CD4-positive, alpha-beta T cell (primary cell): Measurements from ENCODE around the gene CLEC9A. TPM values are rescaled to one million over a fixed set of nuclear protein-coding genes. Genes with fewer than 3 reads are reported as not detected.

ENCODE experiments used
- ATAC-seq: fragments of 200-7000 bp; cut with Tn5 transposase; one replicate; pipeline ENCODE4 v1.10.0; 2022; ENCODE audit warnings: mild to moderate bottlenecking; ENCODE audit not compliant: poor library complexity
- CTCF ChIA-PET: fragments of 350-600 bp; sonication (Branson Sonifier 250); formaldehyde crosslinking; loops from one replicate; lab custom pipeline; 2021; ENCODE audit warnings: antibody characterized with exemption, inconsistent platforms; lab: Charles Lee
- POLR2A ChIA-PET: fragments of 350-600 bp; sonication (Branson Sonifier 250); formaldehyde crosslinking; loops from one replicate; lab custom pipeline; 2021; ENCODE audit warnings: antibody characterized with exemption, inconsistent platforms; lab: Charles Lee
- DNase-seq, 14 experiments: peaks; one replicate each; pipeline ENCODE4 v3.0.0-alpha.2; 2013 to 2020; ENCODE audit warnings: mixed read lengths in 2 of 14
- H3K27ac ChIP-seq, 2 donors: one replicate each; pipeline versions ENCODE4 v1.5.1 to v1.7.0; 2013; ENCODE audit warnings: low read length in 2 of 2, low read depth in 1 of 2, mild to moderate bottlenecking in 1 of 2
- H3K27me3 ChIP-seq, 2 experiments: 1 replicate in 1 of 2; 2 replicates in 1 of 2; pipeline versions ENCODE4 v1.6.1 to v1.7.0; 2013; ENCODE audit warnings: low read length in 2 of 2, control low read depth in 1 of 2, mild to moderate bottlenecking in 1 of 2, moderate library complexity in 1 of 2; ENCODE audit not compliant: insufficient read depth in 2 of 2, control insufficient read depth in 1 of 2
- H3K36me3 ChIP-seq: one replicate; pipeline ENCODE4 v1.6.1; 2013; ENCODE audit warnings: low read length, control low read depth; ENCODE audit not compliant: insufficient read depth
- H3K4me1 ChIP-seq: one replicate; pipeline ENCODE4 v1.6.1; 2013; ENCODE audit warnings: low read length, control low read depth; ENCODE audit not compliant: insufficient read depth
- H3K4me3 ChIP-seq: one replicate; pipeline ENCODE4 v1.5.1; 2013; ENCODE audit warnings: mild to moderate bottlenecking, low read length, moderate library complexity
- H3K9me3 ChIP-seq, 2 experiments: 1 replicate in 1 of 2; 2 replicates in 1 of 2; pipeline versions ENCODE4 v1.6.1 to v1.7.0; 2013; ENCODE audit warnings: low read length in 2 of 2, mild to moderate bottlenecking in 2 of 2, control low read depth in 1 of 2, moderate library complexity in 1 of 2; ENCODE audit not compliant: control insufficient read depth in 1 of 2, insufficient read depth in 1 of 2
- H3K27ac Mint-ChIP-seq: one replicate; pipeline ENCODE4 v1.8.0; 2020; ENCODE audit warnings: mixed read lengths
- H3K27me3 Mint-ChIP-seq: one replicate; pipeline ENCODE4 v1.8.0; 2021; ENCODE audit warnings: mixed read lengths
- H3K36me3 Mint-ChIP-seq: one replicate; pipeline ENCODE4 v1.8.0; 2021; ENCODE audit warnings: low read depth, mixed read lengths
- H3K4me1 Mint-ChIP-seq: one replicate; pipeline ENCODE4 v1.8.0; 2021; ENCODE audit warnings: low read depth, mixed read lengths
- H3K4me3 Mint-ChIP-seq: one replicate; pipeline ENCODE4 v1.8.0; 2020; ENCODE audit warnings: mild to moderate bottlenecking, mixed read lengths
- H3K9me3 Mint-ChIP-seq: one replicate; pipeline ENCODE4 v1.8.0; 2020; ENCODE audit warnings: mixed read lengths
- intact Hi-C, 2 experiments: fragments of 100-400 bp; cut with DNase I in 1 of 2; cut with micrococcal nuclease in 1 of 2; formaldehyde crosslinking; loops; one replicate each; pipeline versions ENCODE4 v1.15.1 to v1.9.0; 2023 to 2025; cut with DNase I, micrococcal nuclease
- total RNA-seq, 174 experiments: library from RNA in 2 of 174; stranded (reverse) in 2 of 174; gene quantifications; one replicate each; pipeline ENCODE4 v1.2.3 and lab custom pipeline; 2021 to 2026
- TF ChIP-seq, protein P1 (sequence below): fragments of 200-600 bp; IDR thresholded peaks from one replicate; pipeline ENCODE4 v1.8.0; 2022; ENCODE audit warnings: antibody characterized with exemption, mild to moderate bottlenecking

Gene CLEC9A
- total RNA-seq, 2 experiments from 2014 or later = 0.55 to 0.98 TPM

- no peak within 1 kb of the TSS for H3K27ac ChIP-seq
- Mint-ChIP-seq H3K27me3 (peaks cover 6% of the 10 kb centered on the region), H3K4me1 (no peaks in the 10 kb centered on the region), H3K36me3 (no peaks in the 10 kb centered on the region), H3K4me3 (no peak within 1 kb of the TSS), H3K9me3 (no peaks in the 10 kb centered on the region), H3K27ac (no peak within 1 kb of the TSS)
- ChIA-PET POLR2A (no interaction called here), CTCF (no interaction called here)
- DNase-seq (no peak), ATAC-seq (no peak)
- H3K27me3 ChIP-seq = no peaks in the 10 kb centered on the region
- H3K36me3 ChIP-seq = no peaks in the 10 kb centered on the region
- no peaks in the 10 kb centered on the region for H3K9me3 ChIP-seq
- no peak within 1 kb of the TSS for H3K4me3 ChIP-seq
- no peaks in the 10 kb centered on the region for H3K4me1 ChIP-seq
- TF ChIP-seq, protein P1, sequence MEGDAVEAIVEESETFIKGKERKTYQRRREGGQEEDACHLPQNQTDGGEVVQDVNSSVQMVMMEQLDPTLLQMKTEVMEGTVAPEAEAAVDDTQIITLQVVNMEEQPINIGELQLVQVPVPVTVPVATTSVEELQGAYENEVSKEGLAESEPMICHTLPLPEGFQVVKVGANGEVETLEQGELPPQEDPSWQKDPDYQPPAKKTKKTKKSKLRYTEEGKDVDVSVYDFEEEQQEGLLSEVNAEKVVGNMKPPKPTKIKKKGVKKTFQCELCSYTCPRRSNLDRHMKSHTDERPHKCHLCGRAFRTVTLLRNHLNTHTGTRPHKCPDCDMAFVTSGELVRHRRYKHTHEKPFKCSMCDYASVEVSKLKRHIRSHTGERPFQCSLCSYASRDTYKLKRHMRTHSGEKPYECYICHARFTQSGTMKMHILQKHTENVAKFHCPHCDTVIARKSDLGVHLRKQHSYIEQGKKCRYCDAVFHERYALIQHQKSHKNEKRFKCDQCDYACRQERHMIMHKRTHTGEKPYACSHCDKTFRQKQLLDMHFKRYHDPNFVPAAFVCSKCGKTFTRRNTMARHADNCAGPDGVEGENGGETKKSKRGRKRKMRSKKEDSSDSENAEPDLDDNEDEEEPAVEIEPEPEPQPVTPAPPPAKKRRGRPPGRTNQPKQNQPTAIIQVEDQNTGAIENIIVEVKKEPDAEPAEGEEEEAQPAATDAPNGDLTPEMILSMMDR = no peak
- intact Hi-C loops = no loop called here
Measured at GRCh38 chr12:9999016-9999415, 31.5 kb upstream of the CLEC9A start, which contains the start of gene CLEC1B. CLEC1B (minus strand) TSS chr12:9999121; CDS start chr12:9999100, 21 bp downstream.

DNA sequence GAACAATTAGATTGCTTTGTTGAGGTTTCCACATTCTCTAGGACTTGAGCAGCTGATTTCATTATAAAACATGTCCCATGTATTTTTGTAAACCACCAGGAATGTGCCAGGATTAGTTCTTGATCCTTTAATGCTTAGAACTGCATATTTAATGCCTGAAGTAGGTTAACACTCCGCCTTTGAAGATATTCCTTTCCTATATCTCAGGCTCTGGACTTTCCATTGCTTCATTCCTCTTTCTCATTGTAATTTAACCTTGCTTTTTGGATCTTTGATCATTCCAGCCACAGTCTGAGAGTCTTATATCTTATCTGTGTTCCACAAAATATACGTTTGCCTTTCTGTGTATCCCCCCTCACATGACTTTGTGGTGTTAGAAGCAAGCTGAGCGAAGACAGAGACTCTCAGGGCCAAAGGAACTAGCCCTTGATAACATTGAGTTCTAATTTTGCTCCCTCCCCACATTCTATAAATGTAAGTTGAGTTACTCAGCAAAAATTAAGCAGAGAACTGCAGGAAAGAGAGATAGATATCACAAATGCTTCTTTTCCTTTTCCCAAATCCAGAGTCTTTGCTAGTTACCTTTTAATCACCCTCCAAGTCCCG, 29.2 kb upstream of the CLEC9A start:
- peaks cover 5% of the 10 kb centered on the region for H3K27me3 Mint-ChIP-seq
- TF ChIP-seq, protein P1 = no peak
- intact Hi-C loops = no loop called here
- Histone ChIP-seq H3K9me3 (no peaks in the 10 kb centered on the region), H3K4me3 (no peak overlapping the region), H3K27ac (no peak overlapping the region), H3K36me3 (no peaks in the 10 kb centered on the region), H3K27me3 (no peaks in the 10 kb centered on the region), H3K4me1 (no peaks in the 10 kb centered on the region)
- ATAC-seq = no peak
- H3K36me3 Mint-ChIP-seq = no peaks in the 10 kb centered on the region
- no peaks in the 10 kb centered on the region for H3K4me1 Mint-ChIP-seq
- no peak for DNase-seq
- no peak overlapping the region for H3K27ac Mint-ChIP-seq
- no peaks in the 10 kb centered on the region for H3K9me3 Mint-ChIP-seq
- ChIA-PET POLR2A (interaction anchor here (0.7 kb wide), 2 partner anchors 67 to 98 kb away, joined by 3 read pairs; no protein-coding TSS in a partner anchor), CTCF (interaction anchor here (1.1 kb wide), 1 partner anchor 9 kb away, joined by 4 read pairs; the partner anchor contains the start of gene CLEC12B)
- H3K4me3 Mint-ChIP-seq = no peak overlapping the region

GRCh38 chr12:10012630-10013330, 17.7 kb upstream of the CLEC9A start:
- Mint-ChIP-seq H3K9me3 (no peaks in the 10 kb centered on the region), H3K4me1 (no peaks in the 10 kb centered on the region), H3K27ac (no peak overlapping the region), H3K36me3 (no peaks in the 10 kb centered on the region), H3K4me3 (no peak overlapping the region), H3K27me3 (peaks cover 23% of the 10 kb centered on the region)
- H3K4me1 ChIP-seq = no peaks in the 10 kb centered on the region
- TF ChIP-seq, protein P1 = no peak
- ChIA-PET POLR2A (no interaction called here), CTCF (no interaction called here)
- DNase-seq (no peak), ATAC-seq (no peak)
- H3K9me3 ChIP-seq = no peaks in the 10 kb centered on the region
- no peaks in the 10 kb centered on the region for H3K36me3 ChIP-seq
- no peak overlapping the region for H3K27ac ChIP-seq
- peaks cover 0 to 4% of the 10 kb centered on the region in 2 experiments for H3K27me3 ChIP-seq
- no peak overlapping the region for H3K4me3 ChIP-seq
- intact Hi-C loops = no loop called here
